Esophagus muscularis mucosa (tissue), 4 donors: ENCODE measurements around the gene ECE1. TPM values are rescaled to one million over a fixed set of nuclear protein-coding genes. Genes with fewer than 3 reads are reported as not detected.
"Not testable (repeated sequence)": the region's sequence is repeated elsewhere in the genome, so short reads cannot be mapped to it uniquely, and the experiment has no call there.

ENCODE experiments used
- DNase-seq: peaks from one replicate; pipeline ENCODE4 v3.0.0-alpha.2; 2017; ENCODE audit errors: extremely low spot score
- H3K27ac ChIP-seq, 4 donors: fragments of 200-600 bp; sonication (generic); replicated peaks in 1 of 4; 1 replicate in 3 of 4; 2 replicates in 1 of 4; pipeline ENCODE4 v1.5.1; 2016 to 2019; ENCODE audit warnings: mild to moderate bottlenecking in 1 of 4
- H3K27me3 ChIP-seq, 4 donors: fragments of 200-600 bp; sonication (generic); one replicate each; pipeline versions ENCODE4 v1.5.1 to v1.6.0; 2016 to 2019
- H3K36me3 ChIP-seq, 4 donors: fragments of 200-600 bp; sonication (generic); one replicate each; pipeline ENCODE4 v1.5.1; 2016 to 2019
- H3K4me1 ChIP-seq, 4 donors: fragments of 200-600 bp; sonication (generic); one replicate each; pipeline ENCODE4 v1.5.1; 2016 to 2019
- H3K4me3 ChIP-seq, 4 donors: fragments of 200-600 bp; sonication (generic); 1 replicate in 2 of 4; 2 replicates in 2 of 4; pipeline ENCODE4 v1.5.1; 2016 to 2019; ENCODE audit warnings: mild to moderate bottlenecking in 4 of 4, moderate library complexity in 1 of 4
- H3K9me3 ChIP-seq, 4 donors: fragments of 200-600 bp; sonication (generic); 1 replicate in 3 of 4; 2 replicates in 1 of 4; pipeline ENCODE4 v1.5.1; 2016 to 2019
- EP300 ChIP-seq: sonication (generic); formaldehyde crosslinking; IDR thresholded peaks from one replicate; pipeline ENCODE4 v1.6.1; 2017; ENCODE audit warnings: antibody characterized with exemption
- POLR2A ChIP-seq: fragments of 450-650 bp; IDR thresholded peaks from one replicate; pipeline ENCODE4 v1.6.1; 2017; ENCODE audit warnings: antibody characterized with exemption, moderate library complexity, mild to moderate bottlenecking, low read depth
- POLR2AphosphoS5 ChIP-seq, 2 donors: sonication (generic); formaldehyde crosslinking; IDR thresholded peaks; one replicate each; pipeline ENCODE4 v1.6.1; 2017; ENCODE audit warnings: antibody characterized with exemption in 2 of 2
- WGBS: methylation state at CpG from one replicate; pipeline ENCODE4 v1.1.5; 2018; 5-methylcytosine and 5-hydroxymethylcytosine counted together
- intact Hi-C: fragments of 100-400 bp; cut with DNase I; formaldehyde crosslinking; loops from one replicate; pipeline ENCODE4 v1.15.1; 2023
- total RNA-seq, 4 donors: library from RNA; depleted of rRNA; stranded (reverse); fragments of >200 nt; gene quantifications; one replicate each; pipeline versions ENCODE4 v1.1.0 to v1.2.1, GENCODE V29; 2016
- TF ChIP-seq, protein P1 (sequence below), 3 experiments: fragments of 200-600 bp in 2 of 3; fragments of 450-650 bp in 1 of 3; sonication (generic) in 2 of 3; IDR thresholded peaks; one replicate each; pipeline ENCODE4 v1.5.1; 2017 to 2019; ENCODE audit warnings: antibody characterized with exemption in 3 of 3, mild to moderate bottlenecking in 2 of 3, moderate library complexity in 1 of 3

Gene ECE1
- total RNA-seq, 4 donors from 2014 or later: 53.6 to 101 (median 80.7) TPM

GRCh38 chr1:21174230-21174629 lies 116.0 kb downstream of the ECE1 start:
- H3K27me3 ChIP-seq: no peaks in the 10 kb centered on the region
- no peak for DNase-seq
- H3K4me3 ChIP-seq: peak overlapping the region; percentile 66 to 96 (median 76)
- peaks cover 0 to 12% (median 2%) of the 10 kb centered on the region in 4 donors for H3K36me3 ChIP-seq
- 39% methylated on average over 2 of the region's 2 CpGs for WGBS
- TF ChIP-seq POLR2AphosphoS5 (IDR thresholded peaks at IDR 0.05) (no peak), POLR2A (no peak), EP300 (no peak)
- TF ChIP-seq, protein P1, sequence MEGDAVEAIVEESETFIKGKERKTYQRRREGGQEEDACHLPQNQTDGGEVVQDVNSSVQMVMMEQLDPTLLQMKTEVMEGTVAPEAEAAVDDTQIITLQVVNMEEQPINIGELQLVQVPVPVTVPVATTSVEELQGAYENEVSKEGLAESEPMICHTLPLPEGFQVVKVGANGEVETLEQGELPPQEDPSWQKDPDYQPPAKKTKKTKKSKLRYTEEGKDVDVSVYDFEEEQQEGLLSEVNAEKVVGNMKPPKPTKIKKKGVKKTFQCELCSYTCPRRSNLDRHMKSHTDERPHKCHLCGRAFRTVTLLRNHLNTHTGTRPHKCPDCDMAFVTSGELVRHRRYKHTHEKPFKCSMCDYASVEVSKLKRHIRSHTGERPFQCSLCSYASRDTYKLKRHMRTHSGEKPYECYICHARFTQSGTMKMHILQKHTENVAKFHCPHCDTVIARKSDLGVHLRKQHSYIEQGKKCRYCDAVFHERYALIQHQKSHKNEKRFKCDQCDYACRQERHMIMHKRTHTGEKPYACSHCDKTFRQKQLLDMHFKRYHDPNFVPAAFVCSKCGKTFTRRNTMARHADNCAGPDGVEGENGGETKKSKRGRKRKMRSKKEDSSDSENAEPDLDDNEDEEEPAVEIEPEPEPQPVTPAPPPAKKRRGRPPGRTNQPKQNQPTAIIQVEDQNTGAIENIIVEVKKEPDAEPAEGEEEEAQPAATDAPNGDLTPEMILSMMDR (IDR thresholded peaks at IDR 0.05): no peak
- no peaks in the 10 kb centered on the region for H3K9me3 ChIP-seq
- intact Hi-C loops: loop anchor here (10.0 kb wide), 1 partner anchor 149 kb away; no protein-coding TSS in a partner anchor
- H3K27ac ChIP-seq: peak overlapping the region; percentile 88 to 94 (median 94)
- H3K4me1 ChIP-seq: peaks cover 21 to 57% (median 44%) of the 10 kb centered on the region in 4 donors

GRCh38 chr1:21173096-21173495 lies 117.2 kb downstream of the ECE1 start:
- intact Hi-C loops: loop anchor here (10.0 kb wide), 1 partner anchor 148 kb away; no protein-coding TSS in a partner anchor
- not testable (repeated sequence) for DNase-seq, H3K4me3 ChIP-seq, H3K9me3 ChIP-seq, H3K27me3 ChIP-seq
- Histone ChIP-seq H3K36me3 (peaks cover 0 to 22% (median 7%) of the 10 kb centered on the region in 4 donors), H3K27ac (peak overlapping the region; percentile 88 to 94 (median 94)), H3K4me1 (peaks cover 21 to 57% (median 44%) of the 10 kb centered on the region in 4 donors)
- 79% methylated on average over 10 of the region's 12 CpGs for WGBS

GRCh38 chr1:21170837-21171236 lies 119.4 kb downstream of the ECE1 start:
- not testable (repeated sequence) for H3K4me3 ChIP-seq, H3K9me3 ChIP-seq, H3K27me3 ChIP-seq, DNase-seq
- Histone ChIP-seq H3K27ac (peak overlapping the region; percentile 17 to 72 (median 60)), H3K4me1 (peaks cover 21 to 49% (median 41%) of the 10 kb centered on the region in 4 donors), H3K36me3 (peaks cover 0 to 38% (median 9%) of the 10 kb centered on the region in 4 donors)
- 31% methylated on average over 4 of the region's 4 CpGs for WGBS
- intact Hi-C loops: loop anchor here (10.0 kb wide), 1 partner anchor 146 kb away; no protein-coding TSS in a partner anchor

- no peak overlapping the region for H3K4me3 ChIP-seq
- DNase-seq: no peak
- H3K4me1 ChIP-seq: peaks cover 13 to 43% (median 38%) of the 10 kb centered on the region in 4 donors
- 100% methylated on average over 2 of the region's 2 CpGs for WGBS
- no peak overlapping the region for H3K27ac ChIP-seq
- H3K36me3 ChIP-seq: peaks cover 0 to 38% (median 9%) of the 10 kb centered on the region in 4 donors
- TF ChIP-seq POLR2A: no peak
- no peaks in the 10 kb centered on the region for H3K27me3 ChIP-seq
- intact Hi-C loops: no loop called here
- no peaks in the 10 kb centered on the region for H3K9me3 ChIP-seq
Observed at GRCh38 chr1:21168444-21168843, 121.8 kb downstream of the ECE1 start.

Other genes with a start within 250 kb of the ECE1 start
- 10 to 100 TPM; 43.7 to 64.0 (median 62.2) TPM for gene EIF4G3, start 113.6 kb downstream of the ECE1 start, total RNA-seq
- gene NBPF3, start 149.7 kb upstream of the ECE1 start, total RNA-seq: 10 to 100 TPM in 2 of 4 donors, 1 to 10 TPM in 2; 5.8 to 13.1 (median 9.0) TPM
- 10 to 100 TPM in 1 of 4 donors, 1 to 10 TPM in 3; 1.2 to 10.3 (median 3.8) TPM for gene ALPL, start 219.0 kb upstream of the ECE1 start, total RNA-seq